Right lung (tissue), 5 donors: Measurements from ENCODE around the gene MGAT4B. TPM values are rescaled to one million over a fixed set of nuclear protein-coding genes. Genes with fewer than 3 reads are reported as not detected.

Experiments used
- DNase-seq, 2 donors: peaks; one replicate each; pipeline ENCODE4 v3.0.0-alpha.2; 2013
- polyA plus RNA-seq, 5 donors: library from polyadenylated mRNA; unstranded; fragments of 120-200 nt; gene quantifications; one replicate each; pipeline versions ENCODE4 v1.2.1 to v1.2.3, GENCODE V29; 2013; ENCODE audit warnings: inconsistent platforms in 1 of 5, low replicate concordance in 1 of 5; ENCODE audit not compliant: insufficient read length in 5 of 5, insufficient read depth in 1 of 5

Gene MGAT4B
- polyA plus RNA-seq, 5 donors = 84.5 to 115 (median 96.8) TPM

GRCh38 chr5:179812997-179813607, 6.4 kb upstream of the MGAT4B start:
- no peak for DNase-seq

GRCh38 chr5:179812135-179812825, 5.6 kb upstream of the MGAT4B start:
- no peak for DNase-seq

DNA sequence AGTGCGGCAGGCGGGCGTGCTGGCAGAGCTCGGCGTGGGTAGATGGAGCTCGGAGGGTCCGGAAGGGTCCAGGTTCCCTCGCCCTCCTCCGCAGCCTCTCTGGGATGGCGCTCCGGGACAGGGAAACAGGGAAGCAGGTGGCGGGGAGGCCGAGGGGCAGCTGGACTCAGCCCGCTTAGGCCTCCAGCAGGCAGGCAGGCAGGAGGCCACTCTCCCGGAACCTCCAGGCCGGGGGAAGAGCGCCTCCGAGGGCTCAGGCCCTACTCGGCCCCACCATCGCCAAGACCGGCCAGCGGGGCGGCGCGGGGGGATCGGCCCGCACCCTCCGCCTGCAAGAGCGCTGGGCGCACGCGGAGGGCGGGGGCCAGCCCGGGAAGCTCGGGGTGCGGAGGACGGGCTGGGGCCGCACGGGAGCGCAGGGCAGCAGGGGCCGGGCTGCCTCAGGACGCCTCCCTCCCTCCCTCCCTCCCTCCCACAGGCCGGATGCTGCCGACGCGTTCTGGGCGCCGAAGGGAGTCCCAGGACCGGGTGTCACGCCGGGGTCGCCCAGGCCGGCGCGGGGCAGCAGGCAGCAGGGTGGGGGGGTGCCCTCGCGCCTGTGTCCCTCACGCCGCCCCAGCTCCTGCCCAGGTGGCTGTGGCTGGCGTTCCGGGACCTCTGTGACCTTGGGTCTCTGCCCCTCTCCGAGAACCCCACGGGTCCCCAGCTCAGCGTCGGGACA, 977 bp downstream of the MGAT4B start:
- DNase-seq = no peak

GRCh38 chr5:179805070-179805528, 1.6 kb downstream of the MGAT4B start:
- DNase-seq = no peak

- DNase-seq = no peak
Observed at GRCh38 chr5:179804555-179804947, 2.1 kb downstream of the MGAT4B start.

DNA sequence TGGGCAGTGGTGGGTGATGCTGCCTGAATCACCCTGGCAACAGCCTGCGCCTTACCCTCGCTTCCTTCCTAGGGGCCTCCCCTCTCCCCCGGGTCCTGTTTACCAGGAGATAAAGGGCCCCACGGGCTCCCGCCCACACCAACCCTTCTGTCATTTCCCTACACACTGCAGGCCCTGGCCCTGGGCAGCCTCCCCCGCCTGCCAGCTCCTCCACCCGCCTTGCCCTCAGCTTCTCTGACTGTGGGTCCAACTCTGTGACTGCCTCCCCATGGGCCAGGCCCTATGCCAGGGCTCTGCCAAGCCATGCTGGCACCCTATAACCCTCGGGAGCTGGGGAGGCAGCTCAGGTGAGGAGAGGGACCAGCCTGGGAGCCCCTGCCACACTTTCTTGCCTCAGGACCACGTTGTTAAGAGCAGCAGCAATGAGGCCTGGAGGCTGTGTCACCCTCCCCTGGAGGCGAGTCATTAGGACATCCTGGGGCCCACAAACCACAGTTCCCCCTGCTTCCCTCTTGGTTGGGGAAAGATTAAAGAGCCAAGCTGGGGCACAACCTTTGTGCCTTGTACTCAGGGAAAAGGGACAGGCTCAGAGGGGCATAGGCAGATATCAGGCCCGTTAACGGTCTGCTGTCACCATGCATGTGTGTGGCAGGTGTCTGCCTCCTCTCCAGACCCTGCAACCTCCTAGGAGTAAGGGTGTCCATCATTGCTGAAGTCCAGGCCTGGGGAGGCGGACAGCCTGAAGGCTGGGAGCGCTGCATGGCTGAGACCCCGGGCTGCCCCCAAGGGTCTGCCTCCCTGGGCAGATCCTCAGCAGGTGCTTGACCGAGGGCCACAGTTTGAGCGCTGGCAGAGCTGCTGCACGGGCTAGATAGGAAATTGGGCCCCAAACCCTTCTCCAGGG, 2.8 kb downstream of the MGAT4B start:
- DNase-seq = no peak

DNA sequence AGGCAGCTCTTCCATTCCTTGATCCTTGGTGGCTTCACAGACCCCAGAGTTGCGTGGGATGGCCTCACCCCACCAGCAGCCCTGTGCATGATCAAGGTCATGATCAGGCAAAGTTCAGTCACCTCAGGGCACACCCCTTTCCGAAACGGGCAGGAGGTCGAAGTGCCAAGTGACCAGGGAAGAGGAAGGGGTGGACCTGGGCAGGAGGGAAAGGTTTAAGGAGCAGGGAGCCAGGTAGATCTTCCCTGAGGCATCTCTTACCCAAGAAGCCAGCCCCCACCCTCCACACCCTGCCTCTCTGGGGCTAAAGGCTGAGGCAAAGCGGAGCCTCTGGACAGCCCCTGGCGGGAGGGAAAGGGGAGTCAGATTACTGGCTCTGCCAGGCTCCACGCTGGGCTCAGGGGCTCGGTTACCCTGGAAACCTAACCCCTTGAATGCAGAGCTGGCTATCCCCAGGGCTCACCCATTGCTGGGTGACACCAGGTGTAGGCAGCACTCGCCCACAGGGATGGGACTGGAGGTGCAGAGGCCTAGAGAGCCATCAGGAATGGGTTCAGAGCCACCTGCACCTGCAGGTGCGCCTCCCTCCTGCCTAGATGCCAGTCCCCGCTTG, 3.6 kb downstream of the MGAT4B start:
- no peak for DNase-seq

DNA sequence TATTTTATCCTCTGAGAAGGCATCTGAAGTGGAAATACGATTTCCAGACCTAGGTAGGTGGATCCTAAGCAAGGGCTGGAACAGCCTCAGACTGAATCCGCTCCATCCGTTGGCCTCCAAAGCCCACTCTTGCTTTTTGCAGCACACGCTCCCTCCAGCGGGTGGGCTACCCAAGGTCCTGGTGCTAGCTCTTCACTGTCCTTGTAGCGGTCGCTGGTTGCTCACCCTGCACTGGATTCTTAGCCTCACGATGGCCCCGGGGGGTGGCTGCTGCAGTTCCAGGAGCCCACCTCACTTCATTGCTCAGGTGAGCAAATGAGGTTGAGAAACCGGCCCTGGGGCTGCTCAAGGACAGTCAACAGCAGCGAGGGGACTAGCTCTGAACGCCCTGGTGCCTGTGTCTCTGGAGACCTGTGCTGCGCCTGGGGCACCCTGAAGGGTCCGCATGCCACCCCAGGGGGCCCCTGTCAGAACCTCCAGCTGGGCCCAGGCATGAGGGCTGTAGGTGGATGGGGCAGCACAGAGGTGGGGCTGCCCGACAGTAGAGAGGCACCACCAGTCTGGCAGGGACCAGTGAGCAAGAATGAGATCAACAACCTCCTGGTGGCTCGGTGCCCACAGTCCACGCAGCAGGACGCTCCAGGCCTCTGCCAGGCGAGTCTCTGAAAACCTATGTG, 4.3 kb downstream of the MGAT4B start:
- DNase-seq = no peak

DNA sequence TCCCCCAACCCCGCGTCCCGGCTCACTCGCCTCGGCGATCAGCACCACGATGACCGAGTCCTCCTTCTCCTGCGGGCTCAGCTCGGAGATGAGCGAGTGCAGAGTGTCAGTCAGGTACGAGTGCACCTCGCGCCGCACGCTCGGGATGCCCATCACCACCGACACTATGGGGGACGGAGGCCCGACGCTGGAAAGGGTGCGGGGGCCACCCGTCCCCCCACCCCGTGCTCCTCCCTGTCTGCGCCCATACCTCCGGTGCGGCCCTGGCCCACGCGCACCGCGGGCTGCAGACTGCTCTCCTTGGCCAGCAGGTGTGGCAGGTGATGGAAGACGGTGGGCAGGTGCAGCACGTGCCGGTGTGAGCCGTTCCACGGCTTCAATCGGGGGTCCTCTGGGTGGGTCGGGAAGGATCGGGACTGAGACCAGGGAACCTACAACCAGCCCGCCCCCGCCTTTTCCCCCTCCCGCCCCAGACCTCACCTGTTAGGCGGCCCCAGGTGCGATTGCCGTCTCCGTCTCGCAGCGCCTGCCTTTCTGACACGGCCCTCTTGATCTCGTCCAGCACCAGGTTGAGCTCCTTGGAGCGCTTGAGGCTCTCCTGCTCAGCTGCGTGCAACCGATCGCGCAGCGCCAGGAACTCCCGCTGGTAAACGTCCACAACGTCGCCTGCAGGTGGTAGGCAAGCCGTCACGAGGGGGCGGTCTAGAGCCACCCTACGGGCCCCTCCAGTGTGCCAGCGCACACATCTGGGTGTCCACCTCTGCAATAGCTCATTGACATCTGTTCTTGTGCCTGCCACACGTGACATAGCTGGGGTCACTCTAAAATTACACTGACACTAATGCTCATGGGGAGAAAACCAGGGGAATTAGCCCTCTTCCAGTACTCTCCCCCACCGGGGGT, 5.1 kb downstream of the MGAT4B start:
- DNase-seq = no peak

DNA sequence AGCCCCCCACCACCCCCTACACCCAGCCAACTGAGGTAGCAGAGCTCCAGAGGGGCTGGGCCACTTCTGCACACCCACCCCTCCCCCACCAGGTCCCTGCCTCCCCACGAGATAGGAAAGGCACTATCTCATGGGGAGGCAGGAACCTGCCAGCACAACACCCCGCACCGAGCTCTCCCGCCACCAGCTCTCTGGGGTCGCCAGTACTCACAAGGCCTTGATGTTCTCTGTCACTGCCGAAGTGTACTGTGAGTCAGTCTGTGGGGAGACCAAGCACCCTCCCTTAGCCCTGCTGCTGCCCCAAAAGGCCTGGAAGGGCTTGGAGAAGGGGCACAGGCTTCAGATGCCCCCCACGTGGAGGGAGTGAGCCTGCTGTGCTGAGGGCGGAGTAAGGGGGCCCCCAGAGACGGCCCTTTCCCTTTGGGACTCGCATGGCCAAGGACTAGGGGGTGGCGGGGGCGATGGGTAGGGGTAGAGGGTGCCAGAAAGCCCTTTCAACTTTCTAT, 5.9 kb downstream of the MGAT4B start:
- no peak for DNase-seq

- DNase-seq = no peak
Observed at GRCh38 chr5:179800071-179800695, 6.5 kb downstream of the MGAT4B start.

DNA sequence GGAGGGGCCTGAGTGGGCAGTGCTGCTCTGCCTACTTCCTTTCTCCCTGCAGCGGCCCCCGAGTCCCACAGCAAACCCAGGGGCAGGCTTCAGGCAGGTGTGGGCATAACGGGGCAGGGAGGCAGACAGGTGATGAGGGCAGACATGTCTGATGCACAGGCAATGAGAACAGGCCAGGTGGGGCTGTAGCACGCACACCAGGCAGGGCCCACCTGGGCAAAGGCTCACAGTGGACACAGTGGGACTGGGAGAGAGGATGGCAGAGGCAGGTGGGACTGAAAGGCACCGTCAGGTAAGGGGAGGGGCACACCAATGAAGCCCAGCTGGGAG, 7.1 kb downstream of the MGAT4B start:
- no peak for DNase-seq

DNA sequence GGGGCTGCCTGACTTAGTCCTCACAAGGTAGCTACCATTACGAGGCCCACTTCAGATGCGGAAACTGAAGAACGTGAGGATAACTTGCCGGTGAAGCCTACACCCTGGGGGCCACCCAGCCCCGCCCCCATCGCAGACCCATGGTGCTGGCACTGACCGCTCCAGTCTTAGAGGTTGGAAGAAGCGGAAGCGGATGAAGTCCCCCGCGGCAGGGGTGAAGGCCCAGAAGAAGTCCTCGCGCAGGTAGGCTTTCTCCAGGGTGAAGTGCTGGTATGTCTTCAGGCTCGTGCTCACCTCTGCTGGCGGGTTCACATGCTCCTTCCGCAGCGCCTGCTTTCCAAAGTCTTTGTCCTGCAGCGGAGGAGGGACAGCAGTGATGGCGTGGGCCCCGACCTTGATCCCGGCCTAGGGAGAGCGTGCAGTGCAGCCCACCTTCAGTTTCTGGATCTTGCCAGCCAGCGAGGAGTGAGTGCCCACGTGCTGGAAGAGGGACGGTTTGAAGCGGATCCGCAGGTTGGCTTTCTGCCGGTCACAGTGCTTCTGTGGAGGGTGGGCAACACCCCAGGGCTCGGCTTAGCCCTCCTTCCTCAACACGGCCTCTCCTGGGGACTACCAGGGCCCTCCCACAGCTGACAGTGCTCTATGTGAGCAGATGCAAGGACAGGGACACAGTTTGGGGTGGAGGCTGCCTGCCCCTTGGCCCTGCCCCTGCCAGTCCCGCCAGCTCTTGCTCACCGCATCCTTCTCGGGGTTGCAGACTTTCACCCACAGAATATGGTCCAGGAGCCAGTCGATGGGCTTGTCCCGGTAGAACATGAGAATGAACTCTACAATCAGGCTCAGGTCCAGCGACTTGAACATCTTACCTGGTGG, 7.7 kb downstream of the MGAT4B start:
- no peak for DNase-seq

GRCh38 chr5:179798144-179798770, 8.4 kb downstream of the MGAT4B start:
- no peak for DNase-seq

- DNase-seq = no peak
Observed at GRCh38 chr5:179797741-179798140, 8.9 kb downstream of the MGAT4B start.

GRCh38 chr5:179796877-179797608, 9.6 kb downstream of the MGAT4B start:
- no peak for DNase-seq
